H1 (cell line): ENCODE data around the gene ARHGAP15. TPM values are rescaled to one million over a fixed set of nuclear protein-coding genes. Genes with fewer than 3 reads are reported as not detected.

ENCODE experiments used
- CTCF ChIA-PET: fragments of 300-600 bp; sonication (Branson Sonifier 250); formaldehyde crosslinking; loops from one replicate; lab custom pipeline; 2021; ENCODE audit not compliant: partially characterized antibody; lab: Charles Lee
- POLR2A ChIA-PET: fragments of 300-600 bp; sonication (Branson Sonifier 250); formaldehyde crosslinking; loops from one replicate; lab custom pipeline; 2021; ENCODE audit warnings: inconsistent platforms; ENCODE audit not compliant: partially characterized antibody; lab: Charles Lee
- DNase-seq, 2 experiments: peaks; one replicate each; pipeline versions ENCODE4 v3.0.0 to v3.0.0-alpha.2; 2010 to 2022; ENCODE audit warnings: low spot score in 2 of 2, low read depth in 1 of 2, mixed read lengths in 1 of 2
- FAIRE-seq: peaks from 2 replicates; lab custom pipeline; 2011; peaks lifted over from hg19 to GRCh38; lab: Jason Lieb, UNC
- H2AFZ ChIP-seq: 2 replicates; pipeline ENCODE4 v1.8.1; 2012; ENCODE audit warnings: low read length, inconsistent platforms
- H2AK5ac ChIP-seq: 2 replicates; pipeline ENCODE4 v1.6.1; 2013; ENCODE audit warnings: low read depth, low read length
- H2BK120ac ChIP-seq: replicated peaks from 2 replicates; pipeline ENCODE3; 2013; ENCODE audit warnings: low read depth, low read length, inconsistent platforms
- H2BK12ac ChIP-seq: 2 replicates; pipeline ENCODE4 v1.6.1; 2013; ENCODE audit warnings: low read depth, low read length
- H2BK15ac ChIP-seq: 2 replicates; pipeline ENCODE4 v1.6.1; 2013; ENCODE audit warnings: low read length
- H2BK20ac ChIP-seq: 2 replicates; pipeline ENCODE4 v1.6.1; 2013; ENCODE audit warnings: low read length
- H2BK5ac ChIP-seq: 2 replicates; pipeline ENCODE4 v1.6.1; 2013; ENCODE audit warnings: low read depth, low read length
- H3K14ac ChIP-seq: 2 replicates; pipeline ENCODE4 v1.6.1; 2013; ENCODE audit warnings: inconsistent platforms; ENCODE audit not compliant: insufficient read length
- H3K18ac ChIP-seq: 2 replicates; pipeline ENCODE4 v1.6.1; 2013; ENCODE audit warnings: low read length; ENCODE audit errors: extremely low read depth
- H3K23ac ChIP-seq: 2 replicates; pipeline ENCODE4 v1.6.1; 2013; ENCODE audit warnings: inconsistent platforms; ENCODE audit not compliant: insufficient read length
- H3K23me2 ChIP-seq: 2 replicates; pipeline ENCODE4 v1.6.1; 2013; ENCODE audit warnings: low read depth, low read length
- H3K27ac ChIP-seq: 2 replicates; pipeline ENCODE4 v1.6.1; 2011; ENCODE audit warnings: low read depth, low read length, inconsistent platforms
- H3K27me3 ChIP-seq, 4 experiments: replicated peaks in 1 of 4; 1 replicate in 1 of 4; 2 replicates in 3 of 4; pipeline versions ENCODE4 v1.6.1 to v1.8.1; 2011 to 2013; ENCODE audit warnings: low read length in 3 of 4, mild to moderate bottlenecking in 3 of 4, inconsistent platforms in 2 of 4, mixed read lengths in 2 of 4, moderate library complexity in 1 of 4; ENCODE audit not compliant: control insufficient read depth in 3 of 4, insufficient read depth in 3 of 4; ENCODE audit errors: extremely low read depth in 1 of 4
- H3K36me3 ChIP-seq, 4 experiments: 2 replicates each; pipeline versions ENCODE4 v1.6.1 to v1.8.1; 2011 to 2013; ENCODE audit warnings: mild to moderate bottlenecking in 4 of 4, low read length in 3 of 4, moderate library complexity in 2 of 4, control low read depth in 1 of 4, inconsistent platforms in 1 of 4; ENCODE audit not compliant: insufficient read depth in 4 of 4, control insufficient read depth in 2 of 4
- H3K4ac ChIP-seq: replicated peaks from 2 replicates; pipeline ENCODE3; 2013; ENCODE audit warnings: low read length, low read depth, mixed read lengths, inconsistent platforms; ENCODE audit not compliant: insufficient read length
- H3K4me1 ChIP-seq, 4 experiments: replicated peaks in 1 of 4; 1 replicate in 1 of 4; 2 replicates in 3 of 4; pipeline versions ENCODE4 v1.6.1 to v1.8.1; 2011 to 2013; ENCODE audit warnings: low read length in 3 of 4, inconsistent platforms in 2 of 4, mixed read lengths in 1 of 4; ENCODE audit not compliant: insufficient read depth in 4 of 4, control insufficient read depth in 3 of 4
- H3K4me2 ChIP-seq, 2 experiments: 2 replicates each; pipeline versions ENCODE4 v1.6.1 to v1.8.1; 2011 to 2013; ENCODE audit warnings: low read depth in 2 of 2, low read length in 2 of 2, control low read depth in 1 of 2, inconsistent platforms in 1 of 2, mild to moderate bottlenecking in 1 of 2; ENCODE audit not compliant: insufficient read depth in 1 of 2
- H3K4me3 ChIP-seq, 4 experiments: fragments of 200-600, 300-600 bp in 1 of 4; sonication (generic), shearing (Covaris generic), sonication (Bioruptor Twin) in 1 of 4; 2 replicates each; pipeline versions ENCODE4 v1.5.1 to v1.8.1; 2011 to 2016; ENCODE audit warnings: low read length in 4 of 4, low read depth in 3 of 4, control low read depth in 2 of 4, inconsistent platforms in 2 of 4, mild to moderate bottlenecking in 2 of 4, mixed read lengths in 1 of 4, moderate library complexity in 1 of 4; ENCODE audit not compliant: insufficient read depth in 2 of 4; ENCODE audit errors: extremely low read depth in 1 of 4
- H3K56ac ChIP-seq: replicated peaks from 2 replicates; pipeline ENCODE3; 2013; ENCODE audit warnings: low read depth, mild to moderate bottlenecking, mixed read lengths, low read length, inconsistent platforms; ENCODE audit not compliant: insufficient read length
- H3K79me1 ChIP-seq: 2 replicates; pipeline ENCODE4 v1.6.1; 2013; ENCODE audit warnings: low read depth, low read length, control low read depth
- H3K79me2 ChIP-seq, 2 experiments: 2 replicates each; pipeline versions ENCODE4 v1.6.1 to v1.8.1; 2012 to 2013; ENCODE audit warnings: low read length in 2 of 2, mild to moderate bottlenecking in 2 of 2, inconsistent platforms in 1 of 2; ENCODE audit not compliant: insufficient read depth in 2 of 2, control insufficient read depth in 1 of 2
- H3K9ac ChIP-seq, 4 experiments: replicated peaks in 1 of 4; 1 replicate in 1 of 4; 2 replicates in 3 of 4; pipeline versions ENCODE4 v1.6.1 to v1.8.1; 2011 to 2013; ENCODE audit warnings: low read depth in 3 of 4, low read length in 3 of 4, control low read depth in 2 of 4, mild to moderate bottlenecking in 2 of 4, moderate library complexity in 2 of 4, inconsistent platforms in 1 of 4; ENCODE audit errors: extremely low read depth in 1 of 4
- H3K9me3 ChIP-seq, 2 experiments: 2 replicates each; pipeline versions ENCODE4 v1.6.1 to v1.8.1; 2012 to 2013; ENCODE audit warnings: mild to moderate bottlenecking in 2 of 2, moderate library complexity in 2 of 2, control low read depth in 1 of 2, inconsistent platforms in 1 of 2, low read depth in 1 of 2, low read length in 1 of 2, mixed read lengths in 1 of 2; ENCODE audit not compliant: insufficient read depth in 2 of 2
- H4K20me1 ChIP-seq, 2 experiments: replicated peaks in 1 of 2; 2 replicates each; pipeline versions ENCODE3 to v1.8.1; 2011 to 2013; ENCODE audit warnings: inconsistent platforms in 2 of 2, low read length in 2 of 2, mild to moderate bottlenecking in 1 of 2; ENCODE audit not compliant: insufficient read depth in 2 of 2, control insufficient read depth in 1 of 2
- H4K5ac ChIP-seq: 2 replicates; pipeline ENCODE4 v1.6.1; 2013; ENCODE audit warnings: low read length, low read depth, mixed read lengths, inconsistent platforms; ENCODE audit not compliant: insufficient read length
- H4K8ac ChIP-seq: 2 replicates; pipeline ENCODE4 v1.8.0; 2013; ENCODE audit warnings: mild to moderate bottlenecking, moderate library complexity, low read length, inconsistent platforms; ENCODE audit not compliant: insufficient read depth; ENCODE audit errors: extremely low read depth
- H4K91ac ChIP-seq: replicated peaks from 2 replicates; pipeline ENCODE3; 2013; ENCODE audit warnings: low read length, mixed read lengths, inconsistent platforms; ENCODE audit not compliant: insufficient read length
- ASH2L ChIP-seq: fragments of 200-600, 300-600 bp; sonication (generic); IDR thresholded peaks from one replicate; pipeline ENCODE4 v1.7.1; 2017; ENCODE audit warnings: low read length
- BACH1 ChIP-seq: IDR thresholded peaks from 2 replicates; pipeline ENCODE4 v1.6.1; 2012; ENCODE audit warnings: low read length, improper control_type of control experiment
- BRCA1 ChIP-seq: IDR thresholded peaks from 2 replicates; pipeline ENCODE4 v1.6.1; 2012; ENCODE audit warnings: low read depth, low read length, improper control_type of control experiment
- CREB1 ChIP-seq: IDR thresholded peaks from 2 replicates; pipeline ENCODE4 v1.6.1; 2012; ENCODE audit warnings: inconsistent platforms
- CTBP2 ChIP-seq: IDR thresholded peaks from 2 replicates; pipeline ENCODE4 v1.7.0; 2011; ENCODE audit warnings: borderline replicate concordance, mild to moderate bottlenecking, moderate library complexity, mixed read lengths, low read length; ENCODE audit not compliant: insufficient read depth, insufficient read length
- EGR1 ChIP-seq: IDR thresholded peaks from 2 replicates; pipeline ENCODE4 v1.6.1; 2011; ENCODE audit warnings: low read depth, low read length, borderline replicate concordance
- GTF2F1 ChIP-seq: IDR thresholded peaks from 2 replicates; pipeline ENCODE4 v1.6.1; 2012; ENCODE audit warnings: low read depth, low read length, improper control_type of control experiment, borderline replicate concordance
- POLR2AphosphoS5 ChIP-seq: IDR thresholded peaks from 2 replicates; pipeline ENCODE4 v1.6.1; 2011; ENCODE audit warnings: low read depth, low read length
- RAD21 ChIP-seq, 2 experiments: IDR thresholded peaks in 1 of 2; conservative IDR thresholded peaks in 1 of 2; 2 replicates each; pipeline ENCODE4 v1.6.1; 2011; ENCODE audit warnings: low read depth in 2 of 2, low read length in 2 of 2, improper control_type of control experiment in 1 of 2, inconsistent platforms in 1 of 2, mild to moderate bottlenecking in 1 of 2, moderate library complexity in 1 of 2
- RBBP5 ChIP-seq: IDR thresholded peaks from 2 replicates; pipeline ENCODE4 v1.7.1; 2012; ENCODE audit warnings: low read depth, mild to moderate bottlenecking, inconsistent platforms, low read length, moderate library complexity, borderline replicate concordance
- SIN3A ChIP-seq, 2 experiments: IDR thresholded peaks in 1 of 2; conservative IDR thresholded peaks in 1 of 2; 2 replicates each; pipeline ENCODE4 v1.6.1; 2011 to 2012; ENCODE audit warnings: low read length in 2 of 2, improper control_type of control experiment in 1 of 2, low read depth in 1 of 2, mild to moderate bottlenecking in 1 of 2
- SIX5 ChIP-seq: IDR thresholded peaks from 2 replicates; pipeline ENCODE4 v1.6.1; 2011; ENCODE audit warnings: mild to moderate bottlenecking, low read depth, low read length
- SUZ12 ChIP-seq: fragments of 200-600 bp; sonication (generic); IDR thresholded peaks from 2 replicates; pipeline ENCODE4 v1.6.1; 2012; ENCODE audit warnings: mild to moderate bottlenecking, inconsistent platforms, low read length, moderate library complexity, mixed read lengths
- TEAD4 ChIP-seq: IDR thresholded peaks from 2 replicates; pipeline ENCODE4 v1.6.1; 2012; ENCODE audit warnings: low read depth, low read length, inconsistent platforms, mixed read lengths
- WGBS, 2 experiments: shearing (Covaris generic) in 1 of 2; methylation state at CpG; one replicate each; pipeline versions ENCODE4 v1.1.6 to v1.1.7; 2013 to 2015; ENCODE audit warnings: low lambda C conversion rate in 2 of 2, mixed read lengths in 2 of 2, inconsistent platforms in 1 of 2, low coverage in 1 of 2, missing lambda C conversion rate in 1 of 2; ENCODE audit not compliant: insufficient replicate concordance in 2 of 2, insufficient coverage in 1 of 2, insufficient read length in 1 of 2; ENCODE audit errors: extremely low coverage in 1 of 2, missing lambda C conversion rate in 1 of 2; 5-methylcytosine and 5-hydroxymethylcytosine counted together
- polyA plus RNA-seq, 7 experiments: library from polyadenylated mRNA; depleted of rRNA in 3 of 7; stranded (reverse) in 5 of 7; unstranded in 2 of 7; fragments of >200 nt in 5 of 7; fragments of 200-250 nt in 2 of 7; gene quantifications; 1 replicate in 5 of 7; 2 replicates in 1 of 7; 4 replicates in 1 of 7; pipeline versions ENCODE4 v1.2.1 to v1.2.3, GENCODE V29; 2011 to 2013; ENCODE audit warnings: missing spikeins in 2 of 7, mixed read lengths in 2 of 7
- total RNA-seq: library from RNA; stranded (reverse); fragmentation: NEBNext Ultra II Directional; extraction: Animal tissue kit (Norgen Biotek cat#: 25700); gene quantifications from 2 replicates; pipeline ENCODE4 v1.2.1, GENCODE V29; 2021
- TF ChIP-seq, protein P1 (sequence below): IDR thresholded peaks from 2 replicates; pipeline ENCODE4 v1.6.1; 2012; ENCODE audit warnings: inconsistent platforms

Gene ARHGAP15
- total and polyA plus RNA-seq, 2 of the 8 experiments (the other 6 are each of a cell fraction or from before 2014, with no cell fraction given): not detected

- no peak for DNase-seq
- no peak overlapping the region for H3K27ac ChIP-seq
- no peaks in the 10 kb centered on the region for H3K9me3 ChIP-seq
- WGBS, 2 experiments: 89 to 100% methylated on average over 1 to 3 of the region's 3 CpGs
- H3K79me1 ChIP-seq: no peaks in the 10 kb centered on the region
- ChIA-PET POLR2A (interaction anchor here (0.6 kb wide), 1 partner anchor 104 kb away, joined by 4 read pairs; no protein-coding TSS in a partner anchor), CTCF (interaction anchor here (1.1 to 8.9 kb wide), 7 partner anchors 9 to 126 kb away, joined by 3 to 164 read pairs (median 4); no protein-coding TSS in a partner anchor)
- FAIRE-seq: no peak
- H2AFZ ChIP-seq: no peak overlapping the region
- no peaks in the 10 kb centered on the region for H3K27me3 ChIP-seq
- no peak overlapping the region for H4K5ac ChIP-seq
- no peak overlapping the region for H2BK20ac ChIP-seq
- no peak overlapping the region for H2BK15ac ChIP-seq
- H3K23ac ChIP-seq: no peak overlapping the region
- no peak overlapping the region for H3K4me3 ChIP-seq
- H3K4me1 ChIP-seq: no peaks in the 10 kb centered on the region
- H3K9ac ChIP-seq: no peak overlapping the region
- no peak overlapping the region for H3K14ac ChIP-seq
- no peaks in the 10 kb centered on the region for H4K20me1 ChIP-seq
- no peak overlapping the region for H3K56ac ChIP-seq
- H3K36me3 ChIP-seq: no peaks in the 10 kb centered on the region
- no peak overlapping the region for H3K4ac ChIP-seq
- no peak overlapping the region for H2BK12ac ChIP-seq
- no peak overlapping the region for H4K91ac ChIP-seq
- no peaks in the 10 kb centered on the region for H3K23me2 ChIP-seq
- H3K79me2 ChIP-seq: no peaks in the 10 kb centered on the region
- no peak overlapping the region for H2AK5ac ChIP-seq
- no peak overlapping the region for H3K18ac ChIP-seq
- no peak overlapping the region for H2BK5ac ChIP-seq
- no peak overlapping the region for H4K8ac ChIP-seq
- H3K4me2 ChIP-seq: no peak overlapping the region
- H2BK120ac ChIP-seq: no peak overlapping the region
- TF ChIP-seq EGR1 (no peak), BACH1 (no peak), SIX5 (no peak), SIN3A (conservative IDR thresholded peaks at IDR 0.05 in 1 of 2, IDR thresholded peaks at IDR 0.05 in 1 of 2; ENCODE audit: low read depth in 1 of 2, low read length in 2 of 2) (no peak), POLR2AphosphoS5 (no peak), RBBP5 (no peak), CTBP2 (no peak), TEAD4 (no peak), RAD21 (IDR thresholded peaks at IDR 0.05 in 1 of 2, conservative IDR thresholded peaks at IDR 0.05 in 1 of 2; ENCODE audit: low read depth in 2 of 2, low read length in 2 of 2) (no peak), CREB1 (no peak), SUZ12 (no peak), ASH2L (no peak), BRCA1 (no peak), GTF2F1 (no peak)
- TF ChIP-seq, protein P1, sequence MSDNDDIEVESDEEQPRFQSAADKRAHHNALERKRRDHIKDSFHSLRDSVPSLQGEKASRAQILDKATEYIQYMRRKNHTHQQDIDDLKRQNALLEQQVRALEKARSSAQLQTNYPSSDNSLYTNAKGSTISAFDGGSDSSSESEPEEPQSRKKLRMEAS: no peak
Observed at GRCh38 chr2:143158098-143158497, 28.9 kb downstream of the ARHGAP15 start.
